ENCODE measurements around the gene TNFSF18.
"Not testable (repeated sequence)": the region's sequence is repeated elsewhere in the genome, so short reads cannot be mapped to it uniquely, and the experiment has no call there.

The TNFSF18 gene, protein sequence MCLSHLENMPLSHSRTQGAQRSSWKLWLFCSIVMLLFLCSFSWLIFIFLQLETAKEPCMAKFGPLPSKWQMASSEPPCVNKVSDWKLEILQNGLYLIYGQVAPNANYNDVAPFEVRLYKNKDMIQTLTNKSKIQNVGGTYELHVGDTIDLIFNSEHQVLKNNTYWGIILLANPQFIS

DNA sequence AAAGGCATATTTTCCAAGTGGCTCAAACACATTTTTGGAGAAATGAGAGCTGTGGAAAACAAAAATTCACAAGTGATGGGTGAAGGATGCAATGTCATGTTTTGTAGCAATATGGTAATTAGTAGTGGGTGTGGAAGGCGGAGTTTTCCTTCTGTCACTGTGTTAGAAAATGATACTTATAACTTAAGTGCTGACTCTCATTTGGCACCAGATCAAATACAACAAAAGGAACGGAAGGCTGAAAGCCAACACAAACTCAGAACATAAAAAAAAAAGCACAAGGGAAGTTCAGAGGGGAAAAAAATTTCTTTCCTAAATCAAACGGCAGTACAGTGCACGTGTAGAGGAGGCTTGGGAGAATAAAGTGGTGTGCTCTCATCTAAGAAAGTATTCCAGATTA lies at the start of gene TNFSF18:
Gene TNFSF18 (minus strand): TSS at position 77 of the 400 bp plus-strand sequence. CDS start 45 bp downstream, at position 32.
- DNase-seq = peak; percentile 6

DNA sequence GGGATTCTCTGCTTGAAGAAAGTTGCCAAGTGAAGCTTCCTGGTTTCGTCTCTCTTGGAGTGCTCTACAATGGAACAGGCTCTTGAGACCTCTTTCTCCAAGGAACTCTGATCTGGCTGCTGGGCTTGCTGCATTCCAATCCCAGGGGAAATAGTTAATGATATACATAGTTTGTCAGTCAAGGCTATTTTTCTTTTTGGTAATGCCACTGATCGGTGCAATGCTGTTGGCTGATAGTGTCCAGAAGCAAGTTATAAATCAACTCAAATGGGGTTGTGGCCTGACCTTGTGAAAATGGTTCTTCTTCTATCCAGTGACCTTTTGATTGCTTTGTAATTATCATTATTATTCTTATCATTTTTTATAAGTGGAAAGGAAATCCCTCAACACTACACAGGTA lies 48.4 kb upstream of the TNFSF18 start:
- no peak for DNase-seq

DNA sequence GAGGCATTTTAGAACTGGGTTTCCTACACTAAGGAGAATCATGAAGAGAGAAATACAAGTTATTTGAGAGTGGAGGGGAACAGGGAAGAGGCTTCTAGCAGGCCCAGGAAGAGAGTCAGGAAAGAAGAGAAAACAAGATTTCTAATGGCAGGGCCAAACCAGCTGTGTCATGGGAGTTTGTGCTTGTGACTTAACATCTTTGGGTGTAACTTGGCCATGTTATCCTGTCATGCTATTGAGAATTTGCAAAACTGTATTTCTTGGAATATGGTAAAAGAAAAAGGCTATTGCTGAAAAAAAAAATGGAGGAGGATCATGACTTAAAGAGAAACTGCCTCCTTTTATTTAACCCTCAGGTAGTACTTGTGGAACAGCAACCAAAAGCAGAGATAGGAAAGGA lies 47.4 kb upstream of the TNFSF18 start:
- DNase-seq = no peak

DNA sequence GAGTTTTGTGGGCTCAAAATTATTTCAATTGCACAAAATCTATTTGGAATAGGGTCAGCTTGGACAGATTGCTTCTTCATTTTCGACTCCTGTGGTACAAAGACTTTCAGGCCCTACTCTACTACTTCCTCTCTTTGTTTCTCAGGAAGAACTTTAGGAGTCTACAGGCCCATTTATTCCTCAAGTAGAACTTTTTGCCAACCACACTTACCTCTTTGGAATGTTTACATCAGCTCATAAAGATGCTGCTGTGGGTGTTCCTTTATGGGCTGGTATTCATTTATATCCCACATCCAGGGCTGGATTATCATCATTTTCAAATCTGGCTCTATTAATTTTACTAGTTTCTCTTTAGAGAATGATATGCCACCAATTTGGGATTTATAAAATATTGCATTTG lies 46.3 kb upstream of the TNFSF18 start:
- no peak for DNase-seq

DNA sequence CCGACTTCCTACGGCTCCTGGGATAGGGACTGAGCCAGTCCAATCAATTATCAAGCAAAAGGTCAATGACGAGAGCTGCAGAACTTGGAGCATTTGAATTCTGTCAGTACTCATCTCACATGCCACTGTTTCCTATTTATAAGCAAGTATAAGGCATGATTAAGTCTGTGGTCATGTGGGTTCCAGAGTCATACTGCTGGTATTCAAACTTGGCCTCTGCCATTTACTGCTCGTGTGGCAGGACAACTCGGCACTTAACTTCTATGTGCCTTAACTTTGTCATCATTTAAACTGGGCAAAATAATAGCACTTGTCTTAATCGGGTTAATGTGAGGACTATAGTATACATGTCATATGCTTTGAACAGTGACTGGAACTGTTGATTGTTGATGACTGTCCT lies 44.9 kb upstream of the TNFSF18 start:
- no peak for DNase-seq

DNA sequence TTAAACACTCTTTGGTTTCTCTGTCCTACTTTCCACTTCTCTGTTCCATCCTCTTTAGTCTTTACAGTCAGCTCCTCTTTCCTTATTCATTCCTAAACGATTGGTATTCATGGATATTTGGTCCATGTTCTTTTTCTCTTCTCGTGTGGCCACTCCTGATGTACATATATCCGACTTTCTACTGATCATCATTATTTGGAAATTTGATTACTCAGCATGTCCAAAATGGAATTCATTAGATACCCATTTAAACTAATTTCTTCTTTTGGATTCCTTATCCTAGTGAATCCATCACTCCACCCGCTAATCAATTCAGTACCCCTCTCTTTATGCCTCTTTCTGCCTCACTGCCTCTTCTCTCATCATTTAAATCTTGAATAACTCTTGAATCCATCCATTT lies 43.8 kb upstream of the TNFSF18 start:
- DNase-seq = no peak

DNA sequence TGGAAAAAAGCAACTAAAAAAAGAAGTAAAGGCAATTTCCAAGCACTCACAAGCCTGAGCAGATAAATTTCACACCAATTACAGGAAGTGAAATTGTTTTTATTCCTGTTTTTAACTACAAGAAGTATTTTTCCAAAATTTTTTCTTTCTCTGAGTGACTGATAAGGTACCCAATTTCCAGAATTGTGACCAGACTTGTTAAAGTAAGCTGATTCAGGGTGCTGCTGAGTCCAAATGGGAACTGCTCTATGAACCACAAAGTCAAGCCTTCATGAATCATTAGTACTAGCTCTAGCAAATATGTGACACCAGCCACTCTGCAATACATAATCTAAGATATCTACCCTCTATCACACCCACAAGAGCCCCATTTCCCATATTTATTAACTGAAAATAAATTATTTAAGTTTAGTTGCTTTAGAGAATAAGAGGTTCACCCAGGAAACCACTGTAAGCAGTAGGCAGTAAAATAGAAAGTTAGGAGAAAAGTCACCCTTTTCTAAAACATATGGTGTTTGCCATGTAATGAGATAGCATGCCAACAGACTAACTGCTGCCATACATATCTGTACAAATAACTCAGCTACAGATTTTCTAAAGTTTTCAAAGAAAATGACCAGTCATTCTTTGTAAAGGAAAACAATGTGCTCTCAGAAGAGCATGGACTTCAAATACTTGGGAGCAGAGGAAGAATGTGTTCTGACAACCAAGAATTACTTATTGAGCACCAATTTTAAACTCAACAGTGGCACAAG lies 43.1 kb upstream of the TNFSF18 start:
- DNase-seq = no peak

DNA sequence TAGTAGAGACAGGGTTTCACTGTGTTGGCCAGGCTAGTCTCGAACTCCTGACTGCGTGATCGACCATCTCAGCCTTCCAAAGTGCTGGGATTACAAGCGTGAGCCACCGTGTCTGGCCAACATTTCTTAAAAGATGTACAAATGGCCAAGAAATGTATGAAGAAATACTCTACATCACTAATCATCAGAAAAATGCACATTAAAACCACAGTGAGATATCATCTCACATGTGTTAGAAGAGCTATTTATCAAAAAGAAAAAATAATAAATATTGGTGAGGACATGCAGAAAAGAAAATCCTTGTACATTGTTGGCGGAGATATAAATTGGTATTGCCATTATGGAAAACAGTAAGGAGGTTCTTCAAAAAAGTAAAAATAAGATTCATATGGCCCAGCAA lies 33.6 kb upstream of the TNFSF18 start:
- no peak for DNase-seq

DNA sequence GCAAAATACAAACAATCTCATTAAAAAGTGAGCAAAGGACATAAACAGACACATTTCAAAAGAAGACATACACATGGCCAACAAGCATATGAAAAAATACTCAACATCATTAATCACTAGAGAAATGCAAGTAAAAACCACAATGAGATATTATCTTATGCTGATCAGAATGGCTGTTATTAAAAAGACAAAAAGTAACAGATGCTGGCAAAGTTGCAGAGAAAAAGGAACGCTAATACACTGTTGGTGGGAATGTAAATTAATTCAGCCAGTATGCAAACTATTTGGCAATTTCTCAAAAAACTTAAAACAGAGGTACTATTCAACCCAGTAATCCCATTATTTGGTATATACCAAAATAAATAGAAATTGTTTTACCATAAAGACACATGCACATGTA lies 32.2 kb upstream of the TNFSF18 start:
- no peak for DNase-seq

DNA sequence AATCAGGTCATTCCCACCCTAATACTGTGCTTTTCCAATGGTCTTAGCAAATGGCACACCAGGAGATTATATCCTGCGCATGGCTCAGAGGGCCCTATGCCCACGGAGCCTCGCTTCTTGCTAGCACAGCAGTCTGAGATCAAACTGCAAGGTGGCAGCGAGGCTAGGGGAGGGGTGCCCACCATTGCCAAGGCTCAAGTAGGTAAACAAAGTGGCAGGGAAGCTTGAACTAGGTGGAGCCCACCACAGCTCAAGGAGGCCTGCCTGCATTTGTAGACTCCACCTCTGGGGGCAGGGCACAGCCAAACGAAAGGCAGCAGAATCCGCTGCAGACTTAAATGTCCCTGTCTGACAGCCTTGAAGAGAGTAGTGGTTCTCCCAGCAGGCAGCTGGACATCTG lies 23.5 kb upstream of the TNFSF18 start:
- not testable (repeated sequence) for DNase-seq

DNA sequence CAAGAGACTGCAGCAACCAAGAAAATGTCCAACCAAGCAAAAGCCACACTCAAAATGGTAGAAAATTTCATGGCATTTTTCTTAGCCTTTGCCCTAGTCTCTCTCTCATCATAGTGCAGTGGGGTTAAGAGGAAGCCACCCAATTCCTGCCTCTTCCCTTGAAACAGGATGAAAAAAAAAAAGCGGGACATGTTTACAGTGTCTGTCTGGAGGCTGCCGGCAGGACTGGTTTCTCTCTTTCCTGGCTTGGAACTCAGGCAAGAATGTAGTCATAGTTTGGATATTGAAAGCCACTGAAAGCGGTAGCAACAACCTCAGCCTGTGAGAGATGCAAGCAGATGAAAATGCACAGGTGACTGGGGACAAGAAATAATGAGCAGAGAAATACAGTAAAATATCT lies 13.3 kb upstream of the TNFSF18 start:
- DNase-seq = no peak

DNA sequence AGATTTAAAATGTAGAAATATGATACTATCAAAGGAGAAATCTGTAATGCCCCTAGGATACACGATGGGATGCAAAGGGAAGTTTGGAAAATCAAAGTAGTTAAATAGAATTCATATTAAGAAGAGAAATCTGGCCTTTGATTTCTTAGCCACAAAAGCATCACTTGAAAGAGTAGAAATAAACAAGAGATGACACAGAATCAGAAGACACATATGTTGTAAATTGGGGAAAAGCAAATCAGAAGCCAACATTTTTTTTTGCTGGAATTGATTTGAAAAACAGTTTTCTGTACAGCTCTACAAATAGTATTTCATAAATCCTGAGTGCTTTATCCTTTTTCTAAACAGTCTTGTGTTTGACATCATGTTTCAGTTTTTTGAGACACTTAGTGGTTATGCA lies 12.4 kb upstream of the TNFSF18 start:
- no peak for DNase-seq

DNA sequence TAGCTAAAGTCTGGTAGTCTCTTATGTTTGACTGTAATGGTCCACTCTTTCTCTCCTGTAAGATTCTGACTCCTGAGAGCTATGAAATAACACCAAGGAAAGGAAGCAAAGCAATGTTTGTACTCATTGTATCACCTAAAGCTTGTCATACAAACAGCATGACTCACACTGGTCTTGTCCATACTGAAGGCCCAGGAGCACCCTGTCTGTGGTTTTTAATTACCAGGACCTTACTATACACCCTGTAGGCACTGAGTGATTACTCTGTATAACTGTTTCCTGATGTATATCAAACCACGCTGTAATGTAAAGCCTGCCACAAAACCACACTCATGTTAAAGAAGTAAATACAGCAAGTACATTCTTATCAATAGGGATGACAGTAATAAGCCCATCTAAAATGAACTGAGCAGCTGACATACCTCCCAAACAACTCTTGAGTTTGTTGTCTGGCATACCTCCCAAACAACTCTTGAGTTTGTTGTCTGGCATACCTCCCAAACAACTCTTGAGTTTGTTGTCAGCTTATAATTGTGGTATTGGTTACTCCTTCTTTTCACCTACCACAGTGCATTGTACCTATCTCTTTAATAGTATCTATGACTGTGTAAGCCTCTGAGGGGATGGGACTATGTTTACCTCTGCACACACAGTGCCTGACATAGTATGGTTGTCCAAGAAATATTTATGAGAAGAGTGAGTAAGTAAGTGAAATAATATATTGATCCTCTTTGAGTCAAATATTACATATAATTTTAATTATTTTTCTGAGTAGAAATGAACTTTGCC lies 11.6 kb upstream of the TNFSF18 start:
- DNase-seq = no peak

DNA sequence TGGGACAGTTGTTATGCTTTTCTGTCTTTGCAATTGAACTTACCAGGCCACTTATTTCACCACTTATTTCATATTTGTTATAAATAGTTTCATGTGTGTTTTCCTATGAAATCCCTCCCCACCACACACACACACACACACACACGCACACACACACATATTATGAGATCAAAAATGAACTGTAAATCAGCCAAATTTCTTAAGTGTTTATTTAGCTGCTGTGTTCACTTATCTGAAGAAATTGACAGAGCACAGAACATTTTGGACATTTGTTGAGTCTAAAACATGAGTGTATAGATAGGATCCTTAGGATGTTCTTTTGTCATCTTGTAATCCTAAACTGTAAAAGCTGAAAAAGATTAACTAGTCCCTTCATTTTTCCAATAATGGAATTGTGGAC lies 7.8 kb upstream of the TNFSF18 start:
- DNase-seq = no peak

DNA sequence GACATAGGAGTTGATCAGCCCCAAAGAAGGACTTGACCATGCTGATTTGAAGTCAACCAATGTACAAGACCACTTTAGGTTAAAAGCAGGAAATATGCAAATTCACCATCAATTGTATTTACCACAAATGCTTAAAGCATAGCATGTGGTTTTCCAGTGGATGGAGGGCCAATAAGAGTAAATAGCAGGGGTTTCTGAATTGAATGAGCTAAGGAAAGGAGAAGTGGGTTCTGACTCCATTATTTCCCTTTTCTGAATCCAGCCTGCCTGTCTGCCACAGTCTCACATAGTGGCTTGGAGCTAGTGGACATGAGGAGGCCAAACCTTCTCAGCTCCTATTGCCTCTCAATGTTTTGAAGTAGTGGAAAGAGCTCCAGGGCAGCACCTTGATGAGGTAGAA lies 7.2 kb upstream of the TNFSF18 start:
- DNase-seq = no peak

DNA sequence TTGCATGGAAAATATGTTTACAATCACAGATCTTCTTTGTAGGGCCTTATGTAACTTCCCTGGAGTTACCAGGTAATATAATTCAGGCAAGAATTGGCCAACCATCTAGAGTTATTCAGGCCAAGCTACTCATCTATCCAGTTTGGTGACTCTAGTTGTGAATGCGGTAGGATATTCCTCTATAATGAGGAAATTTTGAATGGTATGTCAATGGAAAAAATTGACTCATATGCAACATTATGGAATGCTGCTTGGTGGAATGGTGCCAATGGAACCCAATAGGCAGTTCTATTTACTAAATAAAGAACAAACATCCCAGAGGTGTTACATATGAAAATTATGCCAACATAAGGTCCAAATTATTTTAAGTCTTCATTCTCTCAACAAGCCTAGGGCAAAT lies 5.6 kb upstream of the TNFSF18 start:
- no peak for DNase-seq

DNA sequence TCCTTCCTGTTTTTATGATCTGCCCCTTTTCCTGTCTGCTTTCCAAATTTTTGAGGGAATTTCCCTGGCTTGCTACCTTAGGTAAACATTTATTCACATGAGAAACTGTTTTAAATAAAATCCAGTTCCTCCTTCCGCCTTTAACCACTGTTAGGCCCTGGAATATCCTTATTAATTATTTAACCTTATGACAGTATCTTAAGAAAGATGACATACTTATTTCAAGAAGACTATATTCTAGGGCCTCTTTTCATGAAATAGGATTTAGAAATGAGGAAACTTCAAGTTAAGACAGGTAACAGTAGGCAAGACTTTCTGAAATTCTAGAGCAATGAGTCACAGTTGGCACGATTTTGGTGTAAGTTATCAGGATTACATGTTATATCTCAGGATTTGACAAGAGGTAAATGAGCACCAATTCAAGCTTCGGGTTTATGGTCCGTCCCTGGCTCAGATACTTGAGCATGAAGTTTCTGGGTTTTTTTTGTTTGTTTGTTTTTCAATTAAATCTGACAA lies 2.0 kb upstream of the TNFSF18 start:
- no peak for DNase-seq

DNA sequence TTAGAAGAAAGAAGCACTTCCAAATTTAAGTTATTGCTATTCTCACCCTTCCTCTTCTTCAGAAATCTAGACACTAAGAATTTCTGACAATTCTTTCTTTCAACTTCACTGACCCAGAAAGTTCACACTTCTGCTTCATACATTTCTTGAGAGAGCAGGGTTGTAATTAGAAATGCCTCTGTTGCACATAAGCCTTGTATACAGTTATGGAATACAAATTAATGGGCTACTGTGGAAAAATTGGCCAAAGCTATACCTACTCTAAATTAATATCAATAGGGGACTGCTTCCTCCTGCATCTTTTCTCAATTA lies 1.5 kb downstream of the TNFSF18 start:
- no peak for DNase-seq

DNA sequence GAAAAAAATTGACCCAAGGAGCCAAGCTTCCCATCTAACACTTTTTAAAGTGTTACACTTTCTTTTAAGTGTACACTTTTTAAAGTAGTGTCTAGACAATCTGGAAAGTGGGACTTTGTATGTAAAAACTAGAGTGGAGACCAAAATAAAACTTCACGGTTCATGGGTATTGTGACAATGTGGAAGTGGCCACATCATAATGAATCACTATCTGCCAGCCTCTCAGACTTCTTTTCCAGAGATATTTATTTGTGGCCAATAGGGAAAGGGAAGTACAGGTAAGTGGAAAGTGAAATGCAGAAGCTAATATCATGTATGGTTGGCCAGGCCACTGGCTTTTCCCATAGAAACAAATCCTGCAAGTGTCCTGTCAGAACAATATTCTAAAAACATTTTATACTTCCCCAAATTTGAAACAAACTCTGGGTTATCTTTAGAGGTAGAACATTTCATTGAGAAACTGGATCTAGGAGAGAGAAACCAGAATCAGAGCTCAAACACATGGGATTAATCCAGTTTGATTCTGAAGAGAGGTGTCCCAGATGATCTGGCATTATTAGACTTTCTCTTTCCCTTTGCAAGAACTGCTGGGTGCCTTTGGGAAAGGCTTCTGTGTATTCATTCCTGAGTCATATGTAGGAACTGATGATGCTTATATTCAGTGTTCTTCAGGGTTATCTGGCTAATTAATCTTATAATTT lies 2.0 kb downstream of the TNFSF18 start:
- no peak for DNase-seq

DNA sequence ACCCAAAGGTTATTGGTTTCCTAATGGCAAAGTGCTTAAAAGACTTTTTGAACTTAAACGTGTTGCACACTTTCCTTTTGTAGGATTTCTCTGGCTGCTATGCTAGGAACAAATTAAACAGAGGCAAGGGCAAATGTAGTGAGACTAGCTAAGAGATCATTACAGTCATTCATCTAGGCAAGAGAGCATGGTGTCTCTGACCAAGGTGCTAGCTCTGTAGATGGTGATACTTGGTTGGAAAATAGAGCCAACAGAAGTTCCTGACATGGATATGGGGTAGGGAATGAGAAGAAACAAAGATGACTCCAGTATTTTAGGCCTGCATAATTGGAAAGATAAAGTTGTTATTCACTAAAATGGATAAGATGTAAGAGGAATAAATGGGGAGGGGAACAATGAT lies 6.1 kb downstream of the TNFSF18 start:
- no peak for DNase-seq

DNA sequence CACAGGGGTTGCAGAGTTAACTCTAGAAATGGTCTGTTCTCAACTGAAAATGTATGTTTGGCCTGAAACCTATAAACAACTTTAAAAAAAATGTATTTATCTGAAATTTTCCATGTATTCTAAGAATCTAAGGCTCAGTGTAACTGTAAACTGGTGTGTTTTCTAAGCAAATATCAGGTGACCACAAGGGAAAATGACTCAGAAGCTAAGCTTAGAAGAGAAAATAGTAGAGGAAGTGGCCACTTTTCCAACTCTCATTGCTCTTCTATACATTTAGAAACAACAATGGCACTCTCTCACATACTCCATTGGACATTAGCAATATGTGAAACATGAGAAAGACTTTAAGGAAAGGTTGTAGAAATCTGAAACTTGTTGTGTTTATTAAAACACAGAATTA lies 7.5 kb downstream of the TNFSF18 start:
- no peak for DNase-seq

DNA sequence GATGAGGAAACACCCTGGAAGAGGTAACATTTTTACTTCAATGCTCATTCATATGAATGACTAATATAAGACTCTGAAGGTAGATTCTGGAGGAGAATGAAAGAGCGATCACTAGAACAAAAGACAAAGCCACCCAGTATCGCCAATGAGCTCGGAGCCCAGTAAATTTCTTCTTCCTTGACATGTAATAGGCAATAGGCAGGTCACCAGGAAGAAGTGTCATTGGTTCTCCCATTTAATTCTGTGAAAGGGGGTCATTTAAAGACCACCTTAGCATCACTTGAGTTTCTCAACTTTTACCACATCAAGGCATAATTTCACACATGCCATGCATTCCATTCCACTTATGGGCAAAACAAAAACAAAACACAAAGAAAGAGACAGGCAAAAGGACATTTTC lies 7.9 kb downstream of the TNFSF18 start:
- DNase-seq = no peak

DNA sequence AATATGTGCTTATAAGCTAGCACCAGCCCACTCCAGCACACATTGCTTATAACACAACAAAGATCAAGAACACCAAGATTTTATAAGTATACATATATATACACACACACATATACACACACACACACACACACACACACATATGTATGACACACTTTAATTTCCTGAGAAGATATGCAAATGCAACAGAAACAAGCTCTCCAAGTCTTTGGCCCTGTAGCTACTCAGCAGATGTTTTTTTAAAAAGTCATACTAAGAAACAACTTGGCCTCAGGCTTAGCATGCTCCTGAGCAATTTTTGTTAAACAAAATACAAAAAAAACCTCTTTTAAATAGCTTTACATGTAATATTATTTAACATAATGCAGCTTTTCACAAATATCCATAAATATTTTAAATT lies 11.1 kb downstream of the TNFSF18 start:
- no peak for DNase-seq
